ENCODE data around the gene CEACAM1. TPM values are rescaled to one million over a fixed set of nuclear protein-coding genes. Genes with fewer than 3 reads are reported as not detected.

Gene CEACAM1
- total RNA-seq, 2 donors from 2014 or later: 21.4 to 35.8 TPM

DNA sequence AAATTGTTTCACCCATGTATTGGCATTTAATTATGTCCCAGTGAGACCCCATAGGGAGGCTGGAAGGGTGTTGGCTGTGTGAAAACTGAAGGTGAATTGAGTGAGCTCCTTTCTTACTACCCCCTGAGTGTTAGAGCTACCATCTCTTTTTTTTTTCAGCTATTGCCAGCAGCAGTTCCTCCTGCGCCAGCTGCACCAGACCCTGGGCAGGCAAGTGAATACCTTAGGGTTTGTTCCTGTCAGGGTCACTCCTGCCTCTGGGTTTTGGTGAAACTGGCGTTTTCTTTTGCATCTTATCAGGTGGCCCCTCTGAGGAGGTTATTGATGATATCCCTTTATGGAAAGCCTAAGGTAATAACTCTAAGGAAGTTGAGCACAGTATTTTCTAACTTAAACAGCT lies 40.9 kb upstream of the CEACAM1 start:
- DNase-seq (ENCODE audit: low spot score): no peak
- Histone ChIP-seq H3K27me3 (replicated peaks; ENCODE audit: insufficient read depth) (no peaks in the 10 kb centered on the region), H3K4me3 (no peak overlapping the region), H3K4me1 (replicated peaks) (no peaks in the 10 kb centered on the region), H3K36me3 (no peaks in the 10 kb centered on the region), H3K9me3 (no peaks in the 10 kb centered on the region), H3K27ac (no peak overlapping the region)
- TF ChIP-seq POLR2A (IDR thresholded peaks at IDR 0.05) (no peak), POLR2AphosphoS5 (IDR thresholded peaks at IDR 0.05) (no peak)
- TF ChIP-seq, protein P1, sequence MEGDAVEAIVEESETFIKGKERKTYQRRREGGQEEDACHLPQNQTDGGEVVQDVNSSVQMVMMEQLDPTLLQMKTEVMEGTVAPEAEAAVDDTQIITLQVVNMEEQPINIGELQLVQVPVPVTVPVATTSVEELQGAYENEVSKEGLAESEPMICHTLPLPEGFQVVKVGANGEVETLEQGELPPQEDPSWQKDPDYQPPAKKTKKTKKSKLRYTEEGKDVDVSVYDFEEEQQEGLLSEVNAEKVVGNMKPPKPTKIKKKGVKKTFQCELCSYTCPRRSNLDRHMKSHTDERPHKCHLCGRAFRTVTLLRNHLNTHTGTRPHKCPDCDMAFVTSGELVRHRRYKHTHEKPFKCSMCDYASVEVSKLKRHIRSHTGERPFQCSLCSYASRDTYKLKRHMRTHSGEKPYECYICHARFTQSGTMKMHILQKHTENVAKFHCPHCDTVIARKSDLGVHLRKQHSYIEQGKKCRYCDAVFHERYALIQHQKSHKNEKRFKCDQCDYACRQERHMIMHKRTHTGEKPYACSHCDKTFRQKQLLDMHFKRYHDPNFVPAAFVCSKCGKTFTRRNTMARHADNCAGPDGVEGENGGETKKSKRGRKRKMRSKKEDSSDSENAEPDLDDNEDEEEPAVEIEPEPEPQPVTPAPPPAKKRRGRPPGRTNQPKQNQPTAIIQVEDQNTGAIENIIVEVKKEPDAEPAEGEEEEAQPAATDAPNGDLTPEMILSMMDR (IDR thresholded peaks at IDR 0.05): no peak
- WGBS: 76% methylated on average over 2 of the region's 2 CpGs
- intact Hi-C loops (cut with DNase I): no loop called here

DNA sequence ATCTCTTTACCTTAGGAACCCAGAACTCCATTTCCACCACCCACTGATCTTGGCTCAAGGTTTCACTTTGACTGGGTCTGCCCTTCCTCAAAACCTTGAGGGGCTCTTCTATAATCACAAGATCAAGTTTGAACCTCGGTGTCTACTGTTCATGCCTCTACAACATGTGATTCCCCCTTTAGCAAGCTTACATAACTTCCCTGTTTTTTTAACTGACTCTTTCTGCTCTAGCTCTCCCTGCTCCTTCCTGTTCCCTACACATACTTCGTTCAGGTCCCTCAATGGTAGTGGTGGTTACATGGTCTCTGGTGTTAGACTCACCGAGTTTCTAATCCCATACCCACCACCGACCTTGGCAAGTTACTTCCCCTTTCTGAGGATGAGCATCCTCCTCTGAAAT lies 39.7 kb upstream of the CEACAM1 start:
- Histone ChIP-seq H3K27ac (no peak overlapping the region), H3K4me3 (no peak overlapping the region), H3K9me3 (no peaks in the 10 kb centered on the region), H3K4me1 (replicated peaks) (no peaks in the 10 kb centered on the region), H3K36me3 (no peaks in the 10 kb centered on the region), H3K27me3 (replicated peaks; ENCODE audit: insufficient read depth) (no peaks in the 10 kb centered on the region)
- intact Hi-C loops (cut with DNase I): no loop called here
- WGBS: 75% methylated on average over 4 of the region's 4 CpGs
- TF ChIP-seq POLR2A (IDR thresholded peaks at IDR 0.05) (no peak), POLR2AphosphoS5 (IDR thresholded peaks at IDR 0.05) (no peak)
- TF ChIP-seq, protein P1 (IDR thresholded peaks at IDR 0.05): no peak
- DNase-seq (ENCODE audit: low spot score): no peak

DNA sequence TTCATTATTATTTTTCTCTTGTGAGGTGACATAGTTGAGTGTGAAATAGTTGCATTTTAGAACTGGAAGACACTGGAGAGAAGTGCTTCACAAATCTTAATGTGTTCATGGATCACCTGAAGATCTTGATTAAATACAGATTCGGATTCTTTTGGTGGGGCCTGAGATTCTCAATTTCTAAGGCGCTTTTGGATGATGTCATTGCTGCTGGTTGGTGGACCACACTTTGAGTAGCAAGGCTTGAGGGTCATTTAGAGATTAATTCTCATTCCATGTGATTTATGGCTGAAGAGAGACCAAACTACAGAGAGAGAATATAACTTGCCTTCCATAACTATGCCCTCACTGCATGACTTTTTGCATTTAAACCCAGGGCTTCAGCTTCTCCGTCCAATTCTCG lies 39.3 kb upstream of the CEACAM1 start:
- H3K4me3 ChIP-seq: no peak overlapping the region
- 91% methylated on average over 4 of the region's 4 CpGs for WGBS
- TF ChIP-seq POLR2AphosphoS5 (IDR thresholded peaks at IDR 0.05) (no peak), POLR2A (IDR thresholded peaks at IDR 0.05) (no peak)
- TF ChIP-seq, protein P1 (IDR thresholded peaks at IDR 0.05): no peak
- H3K9me3 ChIP-seq: no peaks in the 10 kb centered on the region
- no peak overlapping the region for H3K27ac ChIP-seq
- H3K27me3 ChIP-seq (replicated peaks; ENCODE audit: insufficient read depth): no peaks in the 10 kb centered on the region
- H3K36me3 ChIP-seq: no peaks in the 10 kb centered on the region
- no peak for DNase-seq (ENCODE audit: low spot score)
- intact Hi-C loops (cut with DNase I): no loop called here
- H3K4me1 ChIP-seq (replicated peaks): no peaks in the 10 kb centered on the region

DNA sequence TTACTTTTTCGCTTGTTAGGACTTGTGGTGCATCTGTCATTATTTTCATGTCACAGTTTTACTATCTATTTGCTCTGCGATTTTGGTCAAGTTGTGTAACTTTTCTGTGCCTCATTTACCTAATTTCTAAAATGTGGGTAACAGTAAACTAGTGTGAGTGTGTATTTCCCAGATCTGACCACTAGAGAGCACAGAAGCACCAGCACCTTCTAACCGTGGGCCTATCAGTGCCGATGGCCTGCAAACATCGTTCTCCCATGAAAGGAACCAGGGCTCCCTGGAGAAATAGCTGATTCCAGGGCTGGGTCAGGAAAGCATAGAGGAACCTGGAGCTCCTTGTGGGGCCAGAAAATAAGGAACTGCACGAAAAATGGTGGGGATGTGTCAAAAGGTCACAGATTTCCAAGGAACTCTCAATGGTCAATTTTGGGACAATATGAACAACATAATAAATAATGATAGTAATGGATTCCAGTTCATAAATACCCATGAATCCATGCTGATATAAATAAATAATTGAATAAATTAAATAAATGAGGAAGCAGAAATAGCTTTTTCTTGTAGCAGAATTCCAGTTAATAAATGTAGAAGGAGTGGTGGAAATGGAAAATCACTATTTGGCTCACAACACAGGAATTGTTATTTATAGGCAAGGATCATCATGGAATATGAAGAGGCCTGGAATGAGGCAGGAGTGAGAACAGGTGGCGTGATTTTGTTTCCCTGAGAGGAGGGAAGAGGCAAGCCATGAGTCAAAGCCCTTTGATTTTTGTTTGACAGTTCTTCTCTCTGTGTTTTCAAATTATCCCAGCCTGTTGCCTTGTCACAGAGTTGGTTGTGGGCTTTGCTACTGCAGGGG lies 35.3 kb upstream of the CEACAM1 start:
- Histone ChIP-seq H3K27me3 (replicated peaks; ENCODE audit: insufficient read depth) (no peaks in the 10 kb centered on the region), H3K4me3 (no peak overlapping the region), H3K27ac (no peak overlapping the region), H3K36me3 (no peaks in the 10 kb centered on the region), H3K9me3 (no peaks in the 10 kb centered on the region), H3K4me1 (replicated peaks) (peaks cover 11% of the 10 kb centered on the region)
- peak; percentile 42 for DNase-seq (ENCODE audit: low spot score)
- 21% methylated on average over 7 of the region's 7 CpGs for WGBS
- intact Hi-C loops (cut with DNase I): no loop called here
- TF ChIP-seq POLR2AphosphoS5 (IDR thresholded peaks at IDR 0.05): no peak
- TF ChIP-seq, protein P1 (IDR thresholded peaks at IDR 0.05): peak in 3 of 4 experiments; percentile 23 to 67 (median 56)

DNA sequence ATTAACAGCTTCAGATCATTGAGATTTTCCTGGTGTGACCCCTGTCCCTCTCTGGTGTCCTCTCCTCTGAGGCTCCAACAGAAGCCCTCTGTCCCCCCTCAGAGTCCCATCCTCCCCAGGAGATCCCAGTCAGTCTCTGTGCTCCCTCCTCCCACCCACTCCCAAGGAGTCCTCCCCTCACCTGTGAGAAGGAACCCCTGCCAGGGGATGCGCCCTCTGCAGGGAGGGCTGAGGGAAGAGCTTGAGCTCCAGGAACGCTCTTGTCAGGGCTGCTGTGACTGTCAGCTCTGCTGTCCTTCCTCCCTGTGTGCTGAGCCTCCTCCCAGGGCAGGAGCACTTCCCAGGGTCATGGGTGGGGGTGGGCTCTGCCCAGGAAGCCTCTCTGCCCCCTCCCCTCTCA lies 33.2 kb upstream of the CEACAM1 start:
- Histone ChIP-seq H3K27me3 (replicated peaks; ENCODE audit: insufficient read depth) (no peaks in the 10 kb centered on the region), H3K9me3 (no peaks in the 10 kb centered on the region), H3K27ac (no peak overlapping the region), H3K4me3 (no peak overlapping the region), H3K4me1 (replicated peaks) (peaks cover 11% of the 10 kb centered on the region), H3K36me3 (no peaks in the 10 kb centered on the region)
- 96% methylated on average over 2 of the region's 2 CpGs for WGBS
- intact Hi-C loops (cut with DNase I): no loop called here
- DNase-seq (ENCODE audit: low spot score): no peak
- TF ChIP-seq, protein P1 (IDR thresholded peaks at IDR 0.05): no peak
- TF ChIP-seq POLR2A (IDR thresholded peaks at IDR 0.05) (no peak), POLR2AphosphoS5 (IDR thresholded peaks at IDR 0.05) (no peak)
